Measurements from ENCODE around the gene FOXG1.

The FOXG1 gene

GRCh38 chr14:28758885-28759652 lies 7.5 kb upstream of the FOXG1 start:
- no peak overlapping the region for H3K4me3 ChIP-seq (ENCODE audit: low read depth in 1 of 2, low read length in 1 of 2)
- peaks cover 100% of the 10 kb centered on the region for H3K27me3 ChIP-seq
- peaks cover 5% of the 10 kb centered on the region for H3K9me3 ChIP-seq
- H3K36me3 ChIP-seq = no peaks in the 10 kb centered on the region
- TF ChIP-seq CTCF (IDR thresholded peaks at IDR 0.05) = no peak
- no peak overlapping the region for H3K27ac ChIP-seq
- no peaks in the 10 kb centered on the region for H3K4me1 ChIP-seq (ENCODE audit: control insufficient read depth in 1 of 2, insufficient read depth in 1 of 2, low read depth in 1 of 2, low read length in 1 of 2)

GRCh38 chr14:28759653-28760313 lies 6.8 kb upstream of the FOXG1 start:
- H3K4me1 ChIP-seq (ENCODE audit: control insufficient read depth in 1 of 2, insufficient read depth in 1 of 2, low read depth in 1 of 2, low read length in 1 of 2) = no peaks in the 10 kb centered on the region
- no peak overlapping the region for H3K27ac ChIP-seq
- no peak overlapping the region for H3K4me3 ChIP-seq (ENCODE audit: low read depth in 1 of 2, low read length in 1 of 2)
- peaks cover 100% of the 10 kb centered on the region for H3K27me3 ChIP-seq
- peaks cover 7% of the 10 kb centered on the region for H3K9me3 ChIP-seq
- TF ChIP-seq CTCF (IDR thresholded peaks at IDR 0.05) = no peak
- H3K36me3 ChIP-seq = no peaks in the 10 kb centered on the region

GRCh38 chr14:28760431-28760996 lies 6.1 kb upstream of the FOXG1 start:
- Histone ChIP-seq H3K36me3 (no peaks in the 10 kb centered on the region), H3K4me1 (ENCODE audit: control insufficient read depth in 1 of 2, insufficient read depth in 1 of 2, low read depth in 1 of 2, low read length in 1 of 2) (no peaks in the 10 kb centered on the region), H3K4me3 (ENCODE audit: low read depth in 1 of 2, low read length in 1 of 2) (no peak overlapping the region), H3K27me3 (peaks cover 100% of the 10 kb centered on the region), H3K9me3 (peaks cover 7% of the 10 kb centered on the region), H3K27ac (no peak overlapping the region)
- no peak for TF ChIP-seq CTCF (IDR thresholded peaks at IDR 0.05)

- H3K27ac ChIP-seq = no peak overlapping the region
- no peak overlapping the region for H3K4me3 ChIP-seq (ENCODE audit: low read depth in 1 of 2, low read length in 1 of 2)
- peaks cover 7% of the 10 kb centered on the region for H3K9me3 ChIP-seq
- no peaks in the 10 kb centered on the region for H3K4me1 ChIP-seq (ENCODE audit: control insufficient read depth in 1 of 2, insufficient read depth in 1 of 2, low read depth in 1 of 2, low read length in 1 of 2)
- no peak for TF ChIP-seq CTCF (IDR thresholded peaks at IDR 0.05)
- peaks cover 100% of the 10 kb centered on the region for H3K27me3 ChIP-seq
- no peaks in the 10 kb centered on the region for H3K36me3 ChIP-seq
Measured at GRCh38 chr14:28761438-28762291, 4.9 kb upstream of the FOXG1 start.

GRCh38 chr14:28762303-28762954 lies 4.2 kb upstream of the FOXG1 start:
- peaks cover 100% of the 10 kb centered on the region for H3K27me3 ChIP-seq
- no peaks in the 10 kb centered on the region for H3K4me1 ChIP-seq (ENCODE audit: control insufficient read depth in 1 of 2, insufficient read depth in 1 of 2, low read depth in 1 of 2, low read length in 1 of 2)
- TF ChIP-seq CTCF (IDR thresholded peaks at IDR 0.05) = no peak
- no peak overlapping the region for H3K4me3 ChIP-seq (ENCODE audit: low read depth in 1 of 2, low read length in 1 of 2)
- H3K27ac ChIP-seq = no peak overlapping the region
- no peaks in the 10 kb centered on the region for H3K36me3 ChIP-seq
- peaks cover 7% of the 10 kb centered on the region for H3K9me3 ChIP-seq

Data from neutrophil (primary cell).